Osteoblast (primary cell): ENCODE measurements around the gene SLC2A9. TPM values are rescaled to one million over a fixed set of nuclear protein-coding genes. Genes with fewer than 3 reads are reported as not detected.
"Not testable (repeated sequence)": the region's sequence is repeated elsewhere in the genome, so short reads cannot be mapped to it uniquely, and the experiment has no call there.

ENCODE experiments used
- DNase-seq: peaks from one replicate; pipeline ENCODE4 v3.0.0; 2011; ENCODE audit warnings: low spot score, mixed read lengths; ENCODE audit not compliant: insufficient read length; ENCODE audit errors: missing footprints
- H2AFZ ChIP-seq: 2 replicates; pipeline ENCODE4 v1.6.0; 2011; ENCODE audit warnings: mild to moderate bottlenecking, low read length
- H3K27ac ChIP-seq: 2 replicates; pipeline ENCODE4 v1.5.1; 2011; ENCODE audit warnings: mild to moderate bottlenecking, low read depth, low read length, moderate library complexity
- H3K27me3 ChIP-seq: 2 replicates; pipeline ENCODE4 v1.6.0; 2012; ENCODE audit warnings: mild to moderate bottlenecking, control low read depth, inconsistent platforms, low read length, moderate library complexity; ENCODE audit not compliant: insufficient read depth
- H3K36me3 ChIP-seq: 2 replicates; pipeline ENCODE4 v1.5.1; 2011; ENCODE audit warnings: mild to moderate bottlenecking, low read length, control low read depth, moderate library complexity; ENCODE audit not compliant: insufficient read depth
- H3K4me1 ChIP-seq: 2 replicates; pipeline ENCODE4 v1.5.1; 2011; ENCODE audit warnings: mild to moderate bottlenecking, low read length, control low read depth, moderate library complexity; ENCODE audit not compliant: insufficient read depth
- H3K4me2 ChIP-seq: 2 replicates; pipeline ENCODE4 v1.6.0; 2011; ENCODE audit warnings: mild to moderate bottlenecking, low read length; ENCODE audit not compliant: insufficient read depth
- H3K4me3 ChIP-seq: fragments of 200-600 bp; sonication (generic); 3 replicates; pipeline ENCODE4 v1.5.1; 2012; ENCODE audit warnings: mild to moderate bottlenecking, low read length, inconsistent platforms; ENCODE audit not compliant: insufficient read depth
- H3K79me2 ChIP-seq: 2 replicates; pipeline ENCODE4 v1.6.0; 2012; ENCODE audit warnings: mild to moderate bottlenecking, low read length, control low read depth, inconsistent platforms; ENCODE audit not compliant: insufficient read depth
- H3K9me3 ChIP-seq: 2 replicates; pipeline ENCODE4 v1.5.1; 2011; ENCODE audit warnings: low read depth, low read length, control low read depth
- H4K20me1 ChIP-seq: 2 replicates; pipeline ENCODE4 v1.6.0; 2012; ENCODE audit warnings: mild to moderate bottlenecking, low read length, control low read depth; ENCODE audit not compliant: insufficient read depth
- CTCF ChIP-seq: IDR thresholded peaks from 2 replicates; pipeline ENCODE4 v1.5.1; 2011; ENCODE audit warnings: mild to moderate bottlenecking, low read depth, low read length, moderate library complexity; ENCODE audit errors: extremely low read depth
- total RNA-seq: library from RNA; depleted of rRNA; stranded (reverse); fragments of >200 nt; gene quantifications from 2 replicates; pipeline ENCODE4 v1.2.3, GENCODE V29; 2012

The SLC2A9 gene
- total RNA-seq, 1 donor: 2.5 TPM

- no peaks in the 10 kb centered on the region for H3K36me3 ChIP-seq
- no peaks in the 10 kb centered on the region for H3K4me1 ChIP-seq
- H3K27ac ChIP-seq: no peak overlapping the region
- no peak overlapping the region for H3K4me3 ChIP-seq
- DNase-seq: no peak
- no peak overlapping the region for H3K4me2 ChIP-seq
- TF ChIP-seq CTCF: no peak
- no peak overlapping the region for H2AFZ ChIP-seq
- H3K79me2 ChIP-seq: no peaks in the 10 kb centered on the region
- H3K9me3 ChIP-seq: no peaks in the 10 kb centered on the region
- H4K20me1 ChIP-seq: no peaks in the 10 kb centered on the region
- no peaks in the 10 kb centered on the region for H3K27me3 ChIP-seq
These were observed 120.0 kb downstream of the SLC2A9 start for GRCh38 chr4:9901257-9901656.

- not testable (repeated sequence) for H2AFZ ChIP-seq, H3K4me3 ChIP-seq
These were observed 120.7 kb downstream of the SLC2A9 start for GRCh38 chr4:9900633-9901032.

GRCh38 chr4:9899306-9900055 lies 121.8 kb downstream of the SLC2A9 start:
- no peak for DNase-seq
- no peaks in the 10 kb centered on the region for H3K36me3 ChIP-seq
- H3K4me1 ChIP-seq: no peaks in the 10 kb centered on the region
- no peak for TF ChIP-seq CTCF
- H3K4me2 ChIP-seq: no peak overlapping the region
- H3K9me3 ChIP-seq: no peaks in the 10 kb centered on the region
- H3K27me3 ChIP-seq: no peaks in the 10 kb centered on the region
- no peaks in the 10 kb centered on the region for H3K79me2 ChIP-seq
- H3K27ac ChIP-seq: no peak overlapping the region
- no peaks in the 10 kb centered on the region for H4K20me1 ChIP-seq
- no peak overlapping the region for H3K4me3 ChIP-seq
- H2AFZ ChIP-seq: no peak overlapping the region

More at GRCh38 chr4:9900633-9901032, 120.7 kb downstream of the SLC2A9 start:
- not testable (repeated sequence) for H3K79me2 ChIP-seq, H3K27ac ChIP-seq, H4K20me1 ChIP-seq, H3K4me2 ChIP-seq, H3K27me3 ChIP-seq, H3K36me3 ChIP-seq, H3K4me1 ChIP-seq, H3K9me3 ChIP-seq, DNase-seq

GRCh38 chr4:9898596-9899305 lies 122.5 kb downstream of the SLC2A9 start:
- Histone ChIP-seq H4K20me1 (no peaks in the 10 kb centered on the region), H3K4me2 (no peak overlapping the region), H3K9me3 (no peaks in the 10 kb centered on the region), H3K4me1 (no peaks in the 10 kb centered on the region), H3K27ac (no peak overlapping the region), H2AFZ (no peak overlapping the region), H3K36me3 (no peaks in the 10 kb centered on the region), H3K79me2 (no peaks in the 10 kb centered on the region), H3K27me3 (no peaks in the 10 kb centered on the region), H3K4me3 (no peak overlapping the region)
- TF ChIP-seq CTCF: no peak
- DNase-seq: no peak
